AG04450 (cell line): ENCODE results near the gene ZIC5. TPM values are rescaled to one million over a fixed set of nuclear protein-coding genes. Genes with fewer than 3 reads are reported as not detected.

ENCODE experiments used
- CTCF ChIA-PET: fragments of 300-600, 350-600 bp; formaldehyde crosslinking; extraction: SDS; loops from one replicate; lab custom pipeline; 2022; ENCODE audit warnings: antibody characterized with exemption, inconsistent platforms; lab: Charles Lee
- POLR2A ChIA-PET: fragments of 350-600 bp; formaldehyde crosslinking; extraction: SDS; loops from one replicate; lab custom pipeline; 2021; ENCODE audit warnings: antibody characterized with exemption, inconsistent platforms; lab: Yijun Ruan, JAX
- DNase-seq: peaks from one replicate; pipeline ENCODE4 v3.0.0-alpha.2; 2011; ENCODE audit warnings: low read depth, low spot score
- H3K27ac ChIP-seq: one replicate; pipeline ENCODE4 v1.5.1; 2012; ENCODE audit warnings: low read depth, low read length, control low read depth
- H3K27me3 ChIP-seq: one replicate; pipeline ENCODE4 v1.6.0; 2012; ENCODE audit warnings: low read length; ENCODE audit not compliant: control insufficient read depth, insufficient read depth
- H3K4me3 ChIP-seq: 2 replicates; pipeline ENCODE4 v1.5.1; 2011; ENCODE audit warnings: mild to moderate bottlenecking, low read depth, low read length, control low read depth
- H3K9me3 ChIP-seq: 2 replicates; pipeline ENCODE4 v1.5.1; 2012; ENCODE audit warnings: low read length; ENCODE audit not compliant: control insufficient read depth, insufficient read depth
- polyA plus RNA-seq: library from polyadenylated mRNA; depleted of rRNA; stranded (reverse); fragments of >200 nt; gene quantifications from 2 replicates; pipeline ENCODE4 v1.2.3, GENCODE V29; 2011
- TF ChIP-seq, protein P1 (sequence below): IDR thresholded peaks from 2 replicates; pipeline ENCODE4 v1.5.1; 2011; ENCODE audit warnings: low read depth, low read length, control low read depth, inconsistent platforms

The ZIC5 gene
- polyA plus RNA-seq, 1 experiment: not detected

DNA sequence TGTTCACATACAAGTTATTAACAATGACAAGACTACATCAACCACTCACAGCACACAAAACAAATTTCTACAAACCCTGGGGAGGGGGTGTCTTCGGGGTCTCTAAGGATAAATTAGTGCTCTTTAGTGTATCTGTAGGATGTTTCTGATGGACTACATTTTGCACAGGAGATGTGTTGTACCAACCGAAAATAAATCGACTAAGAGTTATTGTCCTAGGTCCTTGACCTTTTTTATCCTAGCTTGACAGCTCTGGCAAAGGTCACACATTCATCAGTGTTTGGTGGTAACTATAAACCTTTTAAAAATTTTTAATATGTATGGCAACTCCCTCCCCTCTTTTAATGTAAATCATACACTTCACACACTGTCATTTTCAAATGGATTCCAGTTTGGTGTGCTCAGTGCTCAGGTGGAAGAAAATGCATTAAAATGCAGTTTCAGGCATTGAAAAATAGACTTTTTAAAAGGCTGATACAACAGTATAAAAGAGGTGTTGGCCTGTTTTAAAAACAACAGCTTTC lies 7.7 kb downstream of the ZIC5 start:
- ChIA-PET POLR2A (no interaction called here), CTCF (no interaction called here)
- no peak for DNase-seq
- H3K9me3 ChIP-seq: peaks cover 8% of the 10 kb centered on the region; the same call in 1 of the 2 replicates
- peaks cover 67% of the 10 kb centered on the region for H3K27me3 ChIP-seq
- TF ChIP-seq, protein P1, sequence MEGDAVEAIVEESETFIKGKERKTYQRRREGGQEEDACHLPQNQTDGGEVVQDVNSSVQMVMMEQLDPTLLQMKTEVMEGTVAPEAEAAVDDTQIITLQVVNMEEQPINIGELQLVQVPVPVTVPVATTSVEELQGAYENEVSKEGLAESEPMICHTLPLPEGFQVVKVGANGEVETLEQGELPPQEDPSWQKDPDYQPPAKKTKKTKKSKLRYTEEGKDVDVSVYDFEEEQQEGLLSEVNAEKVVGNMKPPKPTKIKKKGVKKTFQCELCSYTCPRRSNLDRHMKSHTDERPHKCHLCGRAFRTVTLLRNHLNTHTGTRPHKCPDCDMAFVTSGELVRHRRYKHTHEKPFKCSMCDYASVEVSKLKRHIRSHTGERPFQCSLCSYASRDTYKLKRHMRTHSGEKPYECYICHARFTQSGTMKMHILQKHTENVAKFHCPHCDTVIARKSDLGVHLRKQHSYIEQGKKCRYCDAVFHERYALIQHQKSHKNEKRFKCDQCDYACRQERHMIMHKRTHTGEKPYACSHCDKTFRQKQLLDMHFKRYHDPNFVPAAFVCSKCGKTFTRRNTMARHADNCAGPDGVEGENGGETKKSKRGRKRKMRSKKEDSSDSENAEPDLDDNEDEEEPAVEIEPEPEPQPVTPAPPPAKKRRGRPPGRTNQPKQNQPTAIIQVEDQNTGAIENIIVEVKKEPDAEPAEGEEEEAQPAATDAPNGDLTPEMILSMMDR: no peak
- no peak overlapping the region for H3K27ac ChIP-seq
- no peak overlapping the region for H3K4me3 ChIP-seq

DNA sequence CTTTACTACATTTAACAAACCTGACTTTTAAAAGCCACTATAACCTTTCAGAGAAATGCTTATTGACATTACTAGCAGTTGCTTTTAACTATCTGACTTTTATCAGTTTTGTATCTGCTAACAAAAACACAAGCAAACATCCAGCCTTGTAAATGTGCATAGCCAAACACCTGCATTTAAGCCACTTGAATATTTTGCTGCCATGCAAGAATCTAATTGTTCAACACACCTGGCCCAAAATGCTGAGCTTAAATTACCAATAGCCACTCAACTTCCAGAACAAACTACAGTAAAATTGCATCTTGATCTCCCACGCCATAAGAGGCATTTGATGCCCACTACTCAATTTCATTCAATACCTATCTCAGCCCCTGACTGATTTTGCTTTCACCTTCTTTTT lies 9.3 kb downstream of the ZIC5 start:
- DNase-seq: no peak
- no peak overlapping the region for H3K27ac ChIP-seq
- no peak overlapping the region for H3K4me3 ChIP-seq
- ChIA-PET POLR2A (no interaction called here), CTCF (interaction anchor here (1.0 kb wide), 1 partner anchor 46 kb away, joined by 3 read pairs; no protein-coding TSS in a partner anchor)
- H3K27me3 ChIP-seq: peaks cover 70% of the 10 kb centered on the region
- TF ChIP-seq, protein P1: no peak
- peaks cover 6% of the 10 kb centered on the region; the same call in 1 of the 2 replicates for H3K9me3 ChIP-seq

DNA sequence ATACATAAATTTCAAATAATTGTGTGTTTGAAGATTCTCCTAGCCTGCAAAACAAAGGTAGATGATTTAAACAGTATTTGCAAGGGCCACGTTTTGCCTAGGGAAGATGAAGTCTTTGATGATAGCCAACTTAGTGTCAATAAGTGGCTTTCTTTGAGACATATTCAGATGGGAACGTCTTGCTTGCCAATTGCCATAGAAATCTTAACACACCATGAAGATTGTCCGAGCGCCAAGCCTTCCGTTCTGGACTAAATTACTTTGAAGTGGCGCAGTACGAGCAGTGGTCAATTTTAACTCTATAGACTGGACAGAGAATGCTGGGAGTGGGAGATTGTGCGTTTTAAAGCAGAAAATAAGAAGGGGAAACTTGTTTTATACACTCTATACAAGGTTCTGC lies 9.9 kb downstream of the ZIC5 start:
- H3K27me3 ChIP-seq: peaks cover 71% of the 10 kb centered on the region
- TF ChIP-seq, protein P1: no peak
- no peak for DNase-seq
- CTCF ChIA-PET: interaction anchor here (1.0 kb wide), 1 partner anchor 45 kb away, joined by 3 read pairs; no protein-coding TSS in a partner anchor
- H3K4me3 ChIP-seq: no peak overlapping the region
- peaks cover 6% of the 10 kb centered on the region; the same call in 1 of the 2 replicates for H3K9me3 ChIP-seq
- POLR2A ChIA-PET: no interaction called here
- no peak overlapping the region for H3K27ac ChIP-seq

DNA sequence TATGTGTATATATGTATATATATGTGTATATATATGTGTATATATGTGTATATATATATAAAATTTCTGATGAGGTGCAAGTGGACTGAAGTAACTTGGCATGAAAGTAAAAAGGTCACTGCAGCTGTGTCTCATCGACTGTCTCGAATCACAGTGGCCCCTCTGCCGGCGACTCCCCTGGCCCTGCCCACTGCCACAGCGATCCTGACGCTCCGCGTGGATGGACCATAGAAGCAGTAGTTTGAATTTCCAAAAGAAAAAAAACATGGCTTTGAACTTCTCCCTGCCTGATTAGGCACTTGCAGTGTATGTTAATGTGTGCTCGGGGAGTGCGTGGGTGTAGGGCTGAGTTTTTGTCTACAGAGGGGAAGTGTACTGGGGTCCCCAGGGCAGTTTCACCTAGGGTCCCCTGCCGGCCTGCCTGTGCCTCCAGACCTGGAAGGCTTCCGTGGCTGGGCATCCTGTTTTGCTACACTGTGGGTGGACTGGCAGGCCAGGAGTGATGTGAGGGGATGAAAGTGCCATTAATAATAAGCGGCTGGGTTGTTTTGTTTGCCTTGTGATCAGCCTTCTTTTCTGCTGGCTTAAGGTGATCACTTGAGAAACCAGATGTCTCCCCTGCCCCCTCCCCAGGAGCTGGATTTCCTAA lies 10.8 kb downstream of the ZIC5 start:
- Histone ChIP-seq H3K27me3 (peaks cover 71% of the 10 kb centered on the region), H3K27ac (no peak overlapping the region), H3K9me3 (peaks cover 10% of the 10 kb centered on the region; the same call in 1 of the 2 replicates), H3K4me3 (no peak overlapping the region)
- ChIA-PET CTCF (no interaction called here), POLR2A (no interaction called here)
- DNase-seq: no peak
- TF ChIP-seq, protein P1: no peak

DNA sequence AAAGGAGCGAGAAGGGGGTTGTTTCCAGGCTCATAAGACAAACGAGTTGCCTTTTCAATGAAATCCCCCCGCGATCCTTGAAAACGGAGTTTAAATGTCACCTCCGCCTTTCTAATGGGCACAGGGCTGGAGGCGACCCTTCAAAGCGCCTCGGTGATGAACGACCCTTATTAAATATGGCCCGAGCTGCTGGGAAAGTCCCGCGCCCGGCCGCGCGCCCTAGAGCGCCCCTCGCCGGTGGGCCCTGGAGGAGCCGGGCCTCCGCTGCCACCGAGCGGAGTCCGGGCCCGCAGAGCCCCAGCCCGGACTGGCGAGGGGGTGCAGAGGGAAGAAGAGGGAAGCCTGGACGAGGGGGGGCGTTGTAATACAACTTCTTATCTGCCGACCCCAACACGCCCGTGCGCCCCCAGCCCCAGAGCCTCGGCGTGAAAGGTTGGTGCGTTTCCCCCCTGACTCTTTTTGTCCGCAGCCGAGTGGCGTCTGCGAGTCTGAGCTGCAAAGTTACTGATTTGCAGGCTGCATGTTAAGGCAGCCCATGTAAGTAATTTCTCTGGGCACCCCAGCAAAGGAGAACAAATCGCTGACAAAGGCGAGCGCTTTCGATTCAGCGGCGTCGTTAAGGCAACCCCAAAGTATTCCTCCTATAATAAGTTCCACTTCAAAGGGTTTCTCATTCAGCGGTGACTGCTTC lies 11.9 kb downstream of the ZIC5 start:
- Histone ChIP-seq H3K27ac (no peak overlapping the region), H3K4me3 (peak overlapping the region; percentile 10; the same call in 1 of the 2 replicates), H3K27me3 (peaks cover 73% of the 10 kb centered on the region), H3K9me3 (peaks cover 18% of the 10 kb centered on the region; the same call in 1 of the 2 replicates)
- TF ChIP-seq, protein P1: no peak
- CTCF ChIA-PET: interaction anchor here (0.5 kb wide), 1 partner anchor 26 kb away, joined by 3 read pairs; no protein-coding TSS in a partner anchor
- POLR2A ChIA-PET: no interaction called here
- no peak for DNase-seq
